Thyroid gland (tissue), 4 donors: ENCODE results near the gene AK9.

ENCODE experiments used
- POLR2A ChIP-seq, 2 donors: fragments of 450-650 bp; IDR thresholded peaks; one replicate each; pipeline ENCODE4 v1.6.1; 2017; ENCODE audit warnings: antibody characterized with exemption in 2 of 2, mild to moderate bottlenecking in 2 of 2, moderate library complexity in 1 of 2
- TF ChIP-seq, protein P1 (sequence below), 6 experiments: fragments of 200-600 bp in 3 of 6; fragments of 450-650 bp in 3 of 6; sonication (generic) in 3 of 6; IDR thresholded peaks; one replicate each; pipeline ENCODE4 v1.5.1; 2016 to 2019; ENCODE audit warnings: antibody characterized with exemption in 6 of 6, mild to moderate bottlenecking in 2 of 6, inconsistent platforms in 1 of 6, moderate library complexity in 1 of 6

DNA sequence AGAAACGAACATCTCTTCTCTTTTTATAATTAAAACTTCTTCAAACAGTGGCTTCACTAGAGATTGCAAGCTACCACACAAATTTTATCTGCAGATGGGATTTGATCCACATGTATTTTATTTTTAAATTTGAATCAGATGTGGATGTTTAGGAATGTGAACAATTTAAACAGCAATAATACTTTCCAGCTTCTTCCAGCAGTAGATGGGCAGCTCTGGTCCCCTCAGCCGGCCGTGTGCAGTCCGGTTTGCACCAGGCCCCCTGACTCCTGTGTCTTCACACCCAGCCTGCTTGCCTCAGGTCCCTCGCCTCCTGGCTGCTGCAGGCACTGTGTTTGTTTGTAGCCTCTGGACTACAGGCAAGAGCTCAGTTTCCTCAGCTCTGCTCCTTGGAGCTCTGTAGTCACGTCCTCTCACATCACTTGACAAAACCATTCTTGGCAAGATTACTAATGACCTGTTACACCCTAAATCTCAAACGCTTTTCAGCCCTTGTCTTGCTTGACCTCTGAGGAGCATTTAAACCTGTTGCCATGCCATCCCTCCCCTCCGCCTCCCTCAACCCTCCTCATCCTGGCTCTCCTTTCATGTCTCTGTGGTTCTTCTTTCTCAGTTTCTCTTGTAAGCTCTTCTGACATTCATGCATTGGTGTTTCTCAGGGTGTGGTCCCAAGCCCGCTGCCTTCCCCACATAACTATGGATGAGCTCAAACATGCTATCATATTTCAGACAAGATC is 194.8 kb downstream of the AK9 start:
- TF ChIP-seq, protein P1, sequence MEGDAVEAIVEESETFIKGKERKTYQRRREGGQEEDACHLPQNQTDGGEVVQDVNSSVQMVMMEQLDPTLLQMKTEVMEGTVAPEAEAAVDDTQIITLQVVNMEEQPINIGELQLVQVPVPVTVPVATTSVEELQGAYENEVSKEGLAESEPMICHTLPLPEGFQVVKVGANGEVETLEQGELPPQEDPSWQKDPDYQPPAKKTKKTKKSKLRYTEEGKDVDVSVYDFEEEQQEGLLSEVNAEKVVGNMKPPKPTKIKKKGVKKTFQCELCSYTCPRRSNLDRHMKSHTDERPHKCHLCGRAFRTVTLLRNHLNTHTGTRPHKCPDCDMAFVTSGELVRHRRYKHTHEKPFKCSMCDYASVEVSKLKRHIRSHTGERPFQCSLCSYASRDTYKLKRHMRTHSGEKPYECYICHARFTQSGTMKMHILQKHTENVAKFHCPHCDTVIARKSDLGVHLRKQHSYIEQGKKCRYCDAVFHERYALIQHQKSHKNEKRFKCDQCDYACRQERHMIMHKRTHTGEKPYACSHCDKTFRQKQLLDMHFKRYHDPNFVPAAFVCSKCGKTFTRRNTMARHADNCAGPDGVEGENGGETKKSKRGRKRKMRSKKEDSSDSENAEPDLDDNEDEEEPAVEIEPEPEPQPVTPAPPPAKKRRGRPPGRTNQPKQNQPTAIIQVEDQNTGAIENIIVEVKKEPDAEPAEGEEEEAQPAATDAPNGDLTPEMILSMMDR (IDR thresholded peaks at IDR 0.05), result no peak
- no peak for TF ChIP-seq POLR2A (IDR thresholded peaks at IDR 0.05)
